Measurements from ENCODE around the gene HSP90AA1. TPM values are rescaled to one million over a fixed set of nuclear protein-coding genes. Genes with fewer than 3 reads are reported as not detected.

HSP90AA1 gene
- total and polyA plus RNA-seq, 2 of the 8 experiments (the other 6 are each of a cell fraction or from before 2014, with no cell fraction given) = 339 to 878 TPM

GRCh38 chr14:102046337-102047278, 40.2 kb downstream of the HSP90AA1 start (continued):
- 0 out of 2 replicates have a peak, but pooled peaks have one; percentile 37 for TF ChIP-seq CREB1 (IDR thresholded peaks at IDR 0.05)
- TF ChIP-seq MAX (IDR thresholded peaks at IDR 0.05) = peak; percentile 82

Data from H1 (cell line).